T-helper 1 cell treated with Interleukin-12 subunit alpha and Interleukin-12 subunit beta and Interleukin-4 antibody, amounts not matched to agents 30 ng/mL and 1 ng/mL, for 36 hours (primary cell): ENCODE data around the gene PPM1N. TPM values are rescaled to one million over a fixed set of nuclear protein-coding genes. Genes with fewer than 3 reads are reported as not detected.
"Not testable (repeated sequence)": the region's sequence is repeated elsewhere in the genome, so short reads cannot be mapped to it uniquely, and the experiment has no call there.

Experiments used
- intact Hi-C: fragments of 100-400 bp; cut with micrococcal nuclease; formaldehyde crosslinking; loops from one replicate; pipeline ENCODE4 v1.15.1; 2024
- total RNA-seq: library from RNA; stranded (reverse); gene quantifications from 2 replicates; pipeline ENCODE4 v1.2.3, GENCODE V29; 2022

PPM1N gene
- total RNA-seq, 1 donor from 2014 or later, result 1.4 TPM

DNA sequence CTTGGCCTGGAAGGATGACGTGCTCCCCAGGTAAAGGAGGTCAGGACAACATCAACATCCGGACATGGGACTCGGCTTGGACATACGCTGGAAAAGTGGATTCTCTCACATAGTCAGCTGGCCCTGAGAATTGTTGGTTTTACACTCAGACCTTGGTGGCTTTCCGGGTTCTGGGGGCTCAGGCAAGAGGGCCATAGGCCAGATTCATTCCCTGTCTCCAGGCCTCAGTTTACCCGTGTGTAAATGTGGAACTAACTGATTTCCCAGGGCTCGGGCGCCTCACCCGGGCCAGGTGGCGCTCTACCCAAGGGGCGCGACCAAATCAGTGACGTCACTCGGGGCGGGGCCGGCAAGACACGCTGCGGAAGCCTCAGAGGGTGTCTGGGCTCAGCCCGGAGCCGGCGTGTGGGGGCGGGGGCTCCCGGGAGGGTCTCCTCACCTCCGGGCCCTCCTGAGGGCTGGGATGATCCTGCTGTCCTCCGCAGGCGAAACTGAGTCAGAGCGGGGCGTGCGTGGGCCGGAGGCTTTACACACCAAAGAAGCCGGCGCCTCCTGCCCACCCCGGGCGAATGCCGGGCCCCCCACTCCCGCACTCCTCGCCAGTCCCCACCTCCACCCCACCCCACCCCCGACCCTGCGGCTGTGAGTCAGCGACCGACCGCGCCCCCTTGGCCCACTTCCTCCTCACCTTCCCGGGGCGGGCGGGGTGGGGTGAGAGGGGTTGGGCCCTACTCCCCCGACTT lies 8.2 kb downstream of the PPM1N start:
- intact Hi-C loops, result loop anchor here (1.0 to 10.0 kb wide), 12 partner anchors 9 to 1979 kb away; partner anchors contain the start of genes DMWD, ETHE1, FOXA3 and POLR1G

DNA sequence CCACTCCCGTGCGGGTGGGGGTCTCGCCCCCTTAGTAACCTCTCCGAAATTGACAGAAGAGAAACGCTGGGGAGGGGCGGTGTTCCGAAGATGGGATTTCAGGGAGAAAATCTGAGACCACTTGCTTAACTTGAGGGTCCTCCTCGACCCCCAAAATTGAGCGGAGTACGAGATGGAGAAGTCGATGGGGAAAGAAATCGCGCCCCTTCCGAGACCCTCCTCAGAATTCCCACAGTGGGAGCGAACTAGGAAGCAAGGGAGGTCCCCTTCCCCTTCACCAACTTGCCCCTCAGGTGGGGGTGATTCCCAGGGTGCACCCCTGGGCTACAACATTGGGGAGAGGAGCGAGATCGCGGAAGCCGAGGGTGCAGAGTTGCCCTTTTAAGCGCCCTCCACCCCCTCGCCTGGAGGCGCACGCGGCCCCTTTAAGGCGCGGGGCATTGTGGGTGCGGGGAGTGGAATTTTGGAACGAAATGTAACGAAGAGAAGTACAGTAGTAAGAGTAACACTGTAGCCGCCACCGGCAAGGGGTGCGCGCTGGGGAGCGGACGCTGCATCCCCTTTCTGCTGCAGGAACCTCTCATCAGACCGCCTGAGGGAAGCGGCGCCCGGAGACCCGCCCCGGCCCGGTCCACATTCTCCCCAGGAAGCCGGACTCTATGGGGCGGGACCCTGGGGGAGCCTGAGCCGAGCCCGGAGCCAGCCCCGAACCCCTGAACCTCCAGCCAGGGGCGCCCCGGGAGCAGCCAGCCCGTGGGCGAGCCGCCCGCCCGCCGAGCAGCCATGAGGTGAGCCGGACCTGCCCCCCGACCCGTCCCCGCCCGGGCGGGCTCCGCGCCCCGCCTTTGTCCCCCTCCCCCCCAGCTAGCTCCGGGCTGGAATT lies 9.0 kb downstream of the PPM1N start, which contains the start of gene VASP:
TSS of gene VASP (plus strand) at position 491 of the 883 bp plus-strand sequence. CDS start at position 784, 293 bp downstream.
- intact Hi-C loops, result loop anchor here (1.0 to 10.0 kb wide), 15 partner anchors 8 to 1980 kb away; partner anchors contain the start of genes DMWD, ETHE1, FOXA3 and OPA3

- intact Hi-C loops, result loop anchor here (1.0 to 10.0 kb wide), 8 partner anchors 7 to 1981 kb away; partner anchors contain the start of genes DMWD, ETHE1, FOXA3 and OPA3
These were observed 9.7 kb downstream of the PPM1N start for GRCh38 chr19:45507872-45508416.

- intact Hi-C loops, result loop anchor here (5.0 to 10.0 kb wide), 3 partner anchors 284 to 1981 kb away; partner anchors contain the start of genes DMWD, ETHE1, FOXA3 and SYMPK
These were observed 10.2 kb downstream of the PPM1N start for GRCh38 chr19:45508417-45508860.

DNA sequence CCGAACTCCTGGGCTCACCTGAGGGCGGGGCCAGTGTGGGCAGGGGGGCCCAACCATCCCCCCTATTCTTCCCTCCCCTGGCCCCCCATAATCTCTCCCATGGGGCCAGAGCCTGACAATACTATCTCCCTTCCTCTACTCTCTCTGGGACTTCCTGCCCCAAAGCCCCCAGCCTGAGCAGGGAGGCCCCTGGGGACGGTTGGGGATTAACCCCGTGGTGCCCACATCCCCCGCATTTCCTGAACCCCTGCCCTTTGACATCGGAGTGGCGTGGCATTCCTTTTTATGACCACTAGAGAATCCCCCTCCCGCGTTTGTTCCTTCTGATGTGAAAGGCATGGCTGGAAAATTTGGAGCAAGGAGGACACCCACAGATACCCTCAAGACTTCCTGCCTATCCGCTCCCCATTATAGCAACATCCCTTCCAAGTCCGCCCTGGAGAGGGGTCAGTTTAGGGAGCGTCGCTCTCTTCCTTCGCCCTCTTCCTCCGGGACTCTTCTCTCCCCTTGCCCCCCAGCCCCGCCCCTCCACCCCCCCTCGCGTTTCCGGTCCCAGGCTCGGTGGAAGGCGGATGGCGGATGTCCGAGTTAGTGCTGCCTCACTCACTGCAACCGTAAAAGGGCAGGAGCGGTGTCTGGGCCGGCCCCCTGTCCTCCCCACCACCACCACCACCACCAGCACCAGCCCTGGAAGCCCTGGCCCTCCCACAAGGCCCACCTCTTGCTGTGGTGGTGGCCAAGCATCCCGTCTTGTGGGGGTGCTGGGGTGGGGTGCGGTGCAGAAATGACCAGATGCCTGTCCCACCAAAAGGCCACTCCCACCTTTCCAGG lies 10.8 kb downstream of the PPM1N start:
- intact Hi-C loops, result loop anchor here (1.0 to 10.0 kb wide), 4 partner anchors 14 to 1982 kb away; partner anchors contain the start of genes DMWD, ETHE1, FOXA3 and SYMPK

GRCh38 chr19:45509692-45510015 lies 11.4 kb downstream of the PPM1N start:
- intact Hi-C loops, result loop anchor here (1.0 to 10.0 kb wide), 4 partner anchors 14 to 1982 kb away; partner anchors contain the start of genes DMWD, ETHE1, FOXA3 and SYMPK

GRCh38 chr19:45510352-45510751 lies 12.1 kb downstream of the PPM1N start:
- intact Hi-C loops, result not testable (repeated sequence)

- intact Hi-C loops, result no loop called here
These were observed 12.8 kb downstream of the PPM1N start for GRCh38 chr19:45511074-45511473.

DNA sequence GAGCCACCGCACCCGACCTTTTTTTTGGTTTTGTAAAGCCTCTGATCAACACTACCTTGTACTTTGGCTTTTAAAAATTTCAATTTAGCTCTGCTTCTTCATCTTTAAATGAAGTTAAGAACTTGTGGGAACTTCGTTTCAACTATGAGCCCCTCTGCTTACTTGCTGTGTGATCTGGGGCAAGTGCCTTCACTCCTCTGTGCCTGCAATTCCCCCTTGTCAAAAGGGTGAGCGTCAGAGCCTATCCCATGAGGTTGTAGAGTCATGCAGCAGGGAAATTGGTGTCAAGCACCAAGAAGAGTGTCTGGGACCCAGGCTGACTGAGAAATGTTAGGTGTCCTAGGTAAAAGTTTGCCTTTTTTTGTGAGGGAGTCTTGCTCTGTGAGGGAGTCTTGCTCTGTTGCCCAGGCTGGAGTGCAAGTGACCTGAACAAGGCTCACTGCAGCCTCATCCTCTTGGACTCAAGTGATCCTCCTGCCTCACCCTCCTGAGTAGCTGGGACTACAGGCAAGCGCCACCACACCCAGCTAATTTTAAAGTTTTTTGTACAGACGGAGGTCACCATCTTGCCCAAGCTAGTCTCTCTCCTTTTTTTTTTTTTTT lies 14.7 kb downstream of the PPM1N start:
- intact Hi-C loops, result no loop called here

GRCh38 chr19:45514376-45515051 lies 16.3 kb downstream of the PPM1N start:
- intact Hi-C loops, result loop anchor here (1.0 kb wide), 1 partner anchor 7 kb away; the partner anchor contains the start of gene VASP

DNA sequence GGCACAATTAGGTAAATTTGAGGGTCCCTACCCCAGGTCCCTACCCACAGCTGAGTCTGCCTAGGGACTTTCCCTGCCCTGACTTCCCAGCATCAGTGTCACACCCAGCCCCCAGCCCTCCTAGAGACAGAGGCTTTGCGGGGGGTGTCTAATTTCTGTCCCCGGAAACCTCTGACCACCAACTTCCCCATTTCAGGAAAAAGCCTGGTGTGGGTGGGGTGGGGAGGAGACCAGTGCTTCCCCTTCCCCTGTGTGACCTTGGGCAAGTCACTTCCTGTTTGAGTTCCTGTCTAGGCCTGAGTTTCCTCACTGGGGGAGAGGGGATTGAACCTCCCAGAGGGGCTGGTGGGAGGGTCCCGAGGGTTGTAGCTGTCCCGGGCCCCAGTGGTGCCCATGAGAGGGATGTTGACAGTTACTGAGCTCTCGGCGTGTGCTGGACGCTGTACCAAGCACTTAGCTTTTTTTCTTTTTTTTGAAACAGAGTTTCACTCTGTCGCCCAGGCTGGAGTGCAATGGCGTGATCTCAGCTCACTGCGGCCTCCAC lies 16.9 kb downstream of the PPM1N start:
- intact Hi-C loops, result loop anchor here (1.0 kb wide), 1 partner anchor 8 kb away; the partner anchor contains the start of gene VASP

GRCh38 chr19:45515807-45516401 lies 17.7 kb downstream of the PPM1N start:
- intact Hi-C loops, result loop anchor here (1.0 kb wide), 1 partner anchor 9 kb away; the partner anchor contains the start of gene VASP

DNA sequence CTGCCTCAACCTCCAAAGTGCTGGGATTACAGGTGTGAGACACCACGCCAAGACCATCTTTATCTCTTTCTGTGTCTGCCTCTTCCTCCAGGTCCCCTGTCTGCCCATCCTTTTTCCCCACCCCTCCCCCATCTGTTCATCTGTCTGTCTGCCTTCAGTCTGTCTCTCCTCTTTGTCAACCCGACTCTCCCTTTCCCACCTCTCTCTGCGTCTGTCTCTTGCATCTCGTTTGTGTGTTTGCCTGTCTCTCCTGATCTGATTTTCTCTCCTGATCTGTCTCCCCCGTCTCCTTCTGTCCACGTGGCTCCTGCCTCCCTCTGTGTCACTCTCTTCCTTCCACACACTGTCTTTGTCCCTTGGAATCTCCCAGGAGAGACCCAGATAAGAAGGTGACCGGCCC lies 19.0 kb downstream of the PPM1N start:
- intact Hi-C loops, result no loop called here

- intact Hi-C loops, result no loop called here
These were observed 19.6 kb downstream of the PPM1N start for GRCh38 chr19:45517641-45518468.

DNA sequence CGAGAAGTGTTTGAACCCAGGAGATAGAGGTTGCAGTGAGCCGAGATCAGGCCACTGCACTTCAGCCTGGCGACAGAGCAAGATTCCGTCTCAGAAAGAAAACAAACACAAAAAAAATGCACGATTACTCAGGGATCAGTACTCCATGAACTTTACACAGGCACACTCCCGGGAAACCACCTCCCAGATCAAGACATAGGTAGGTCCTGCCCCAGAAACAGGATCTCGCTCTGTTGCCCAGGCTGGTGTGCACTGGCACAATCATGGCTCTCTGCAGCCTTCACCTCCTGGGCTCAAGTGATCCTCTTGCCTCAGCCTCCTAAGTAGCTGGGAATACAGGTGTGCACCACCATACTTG lies 20.2 kb downstream of the PPM1N start:
- intact Hi-C loops, result no loop called here

GRCh38 chr19:45522010-45522941 lies 24.0 kb downstream of the PPM1N start:
- intact Hi-C loops, result no loop called here
